Nephron progenitor cell (in vitro differentiated cells): ENCODE measurements around the gene STRA6.

Experiments used
- DNase-seq: peaks from one replicate; pipeline ENCODE4 v3.0.0; 2021
- H3K27ac Mint-ChIP-seq: 2 replicates; pipeline ENCODE4 v1.8.0; 2021; ENCODE audit warnings: mild to moderate bottlenecking, moderate library complexity, mixed read lengths
- H3K27me3 Mint-ChIP-seq: 2 replicates; pipeline ENCODE4 v1.8.0; 2021; ENCODE audit warnings: mild to moderate bottlenecking, low read depth, mixed read lengths; ENCODE audit not compliant: poor library complexity
- H3K36me3 Mint-ChIP-seq: 2 replicates; pipeline ENCODE4 v1.8.0; 2021; ENCODE audit warnings: low read depth, mixed read lengths
- H3K4me1 Mint-ChIP-seq: 2 replicates; pipeline ENCODE4 v1.8.0; 2021; ENCODE audit warnings: mixed read lengths
- H3K4me3 Mint-ChIP-seq: 2 replicates; pipeline ENCODE4 v1.8.0; 2021; ENCODE audit warnings: mild to moderate bottlenecking, moderate library complexity, mixed read lengths
- H3K9me3 Mint-ChIP-seq: 2 replicates; pipeline ENCODE4 v1.8.0; 2021; ENCODE audit warnings: mild to moderate bottlenecking, moderate library complexity, mixed read lengths
- TF ChIP-seq, protein P1 (sequence below): fragments of 200-600 bp; sonication (generic); IDR thresholded peaks from 2 replicates; pipeline ENCODE4 v1.5.0; 2021; ENCODE audit warnings: antibody characterized with exemption

The STRA6 gene

DNA sequence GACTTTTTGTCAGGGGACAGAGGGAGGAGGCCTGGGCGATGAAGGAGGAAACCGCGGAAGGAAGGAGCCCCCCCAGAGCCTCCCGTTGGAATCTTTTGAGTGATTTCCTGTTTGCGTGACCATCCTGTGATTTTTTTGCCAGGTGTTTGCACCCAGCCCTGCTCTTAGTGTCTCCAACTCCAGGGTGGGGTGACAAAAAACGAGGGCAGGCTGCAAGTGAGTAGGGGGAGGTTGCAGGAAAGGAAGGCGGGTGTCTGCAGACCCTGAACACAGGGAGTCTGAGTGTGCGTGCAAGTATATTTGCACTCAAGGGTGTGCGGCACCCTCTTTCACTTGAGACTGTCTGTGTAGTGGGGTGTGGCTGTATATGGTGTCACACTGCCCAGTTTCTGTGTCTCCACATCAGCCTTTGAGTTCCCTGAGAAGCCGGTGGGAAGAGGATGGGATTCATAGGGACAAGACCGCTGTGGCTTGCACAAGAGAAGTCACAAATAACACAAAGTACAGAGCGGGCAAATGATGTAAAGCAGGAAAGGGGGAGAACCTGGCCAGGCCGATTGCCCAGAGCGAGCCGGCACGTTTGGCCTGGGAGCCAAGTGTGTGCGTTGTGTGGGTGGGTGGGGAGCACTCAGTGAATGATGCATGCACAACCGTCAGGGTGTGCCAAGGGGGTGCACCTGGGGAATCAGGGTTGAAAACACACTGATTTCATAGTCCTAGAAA is 65.6 kb downstream of the STRA6 start:
- DNase-seq: no peak
- peaks cover 4% of the 10 kb centered on the region for H3K36me3 Mint-ChIP-seq
- peaks cover 71% of the 10 kb centered on the region for H3K4me1 Mint-ChIP-seq
- peak overlapping the region; percentile 82 for H3K4me3 Mint-ChIP-seq
- TF ChIP-seq, protein P1, sequence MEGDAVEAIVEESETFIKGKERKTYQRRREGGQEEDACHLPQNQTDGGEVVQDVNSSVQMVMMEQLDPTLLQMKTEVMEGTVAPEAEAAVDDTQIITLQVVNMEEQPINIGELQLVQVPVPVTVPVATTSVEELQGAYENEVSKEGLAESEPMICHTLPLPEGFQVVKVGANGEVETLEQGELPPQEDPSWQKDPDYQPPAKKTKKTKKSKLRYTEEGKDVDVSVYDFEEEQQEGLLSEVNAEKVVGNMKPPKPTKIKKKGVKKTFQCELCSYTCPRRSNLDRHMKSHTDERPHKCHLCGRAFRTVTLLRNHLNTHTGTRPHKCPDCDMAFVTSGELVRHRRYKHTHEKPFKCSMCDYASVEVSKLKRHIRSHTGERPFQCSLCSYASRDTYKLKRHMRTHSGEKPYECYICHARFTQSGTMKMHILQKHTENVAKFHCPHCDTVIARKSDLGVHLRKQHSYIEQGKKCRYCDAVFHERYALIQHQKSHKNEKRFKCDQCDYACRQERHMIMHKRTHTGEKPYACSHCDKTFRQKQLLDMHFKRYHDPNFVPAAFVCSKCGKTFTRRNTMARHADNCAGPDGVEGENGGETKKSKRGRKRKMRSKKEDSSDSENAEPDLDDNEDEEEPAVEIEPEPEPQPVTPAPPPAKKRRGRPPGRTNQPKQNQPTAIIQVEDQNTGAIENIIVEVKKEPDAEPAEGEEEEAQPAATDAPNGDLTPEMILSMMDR: no peak
- peaks cover 45% of the 10 kb centered on the region for H3K27me3 Mint-ChIP-seq
- peaks cover 14% of the 10 kb centered on the region for H3K9me3 Mint-ChIP-seq
- H3K27ac Mint-ChIP-seq: peak overlapping the region; percentile 78

- Mint-ChIP-seq H3K4me3 (peak overlapping the region; percentile 82), H3K4me1 (peaks cover 76% of the 10 kb centered on the region), H3K36me3 (peaks cover 5% of the 10 kb centered on the region), H3K27ac (peak overlapping the region; percentile 78), H3K9me3 (peaks cover 18% of the 10 kb centered on the region), H3K27me3 (peaks cover 50% of the 10 kb centered on the region)
- TF ChIP-seq, protein P1: no peak
- no peak for DNase-seq
Measured at GRCh38 chr15:74136540-74136813, 66.1 kb downstream of the STRA6 start.

DNA sequence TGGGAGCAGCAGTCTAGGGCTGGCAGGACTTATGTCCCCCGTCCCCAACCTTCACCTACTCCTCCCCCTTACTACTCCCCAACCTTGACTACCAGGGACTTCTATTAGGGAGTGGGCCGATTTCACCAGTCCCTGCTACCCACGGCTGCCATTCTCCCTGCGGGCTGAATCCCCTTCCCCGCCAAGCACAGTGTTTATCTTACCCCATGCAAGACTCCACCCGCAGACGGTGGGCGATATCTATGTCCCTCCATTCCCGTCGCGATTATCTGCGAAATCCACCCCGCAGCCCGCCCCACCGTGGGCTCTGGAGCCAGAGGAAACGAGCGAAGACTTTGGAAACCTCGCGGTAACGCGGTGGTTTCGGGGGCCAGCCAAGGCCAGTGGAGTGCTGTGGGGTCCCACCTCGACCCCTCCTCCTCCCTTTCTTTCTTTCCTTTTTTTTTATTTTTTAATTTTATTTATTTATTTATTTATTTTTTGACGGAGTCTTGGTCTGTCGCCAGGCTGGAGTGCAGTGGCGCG is 67.5 kb downstream of the STRA6 start:
- Mint-ChIP-seq H3K4me3 (peak overlapping the region; percentile 75), H3K36me3 (peaks cover 5% of the 10 kb centered on the region), H3K27ac (no peak overlapping the region), H3K27me3 (peaks cover 63% of the 10 kb centered on the region), H3K4me1 (peaks cover 80% of the 10 kb centered on the region), H3K9me3 (peaks cover 18% of the 10 kb centered on the region)
- no peak for DNase-seq
- TF ChIP-seq, protein P1: no peak

DNA sequence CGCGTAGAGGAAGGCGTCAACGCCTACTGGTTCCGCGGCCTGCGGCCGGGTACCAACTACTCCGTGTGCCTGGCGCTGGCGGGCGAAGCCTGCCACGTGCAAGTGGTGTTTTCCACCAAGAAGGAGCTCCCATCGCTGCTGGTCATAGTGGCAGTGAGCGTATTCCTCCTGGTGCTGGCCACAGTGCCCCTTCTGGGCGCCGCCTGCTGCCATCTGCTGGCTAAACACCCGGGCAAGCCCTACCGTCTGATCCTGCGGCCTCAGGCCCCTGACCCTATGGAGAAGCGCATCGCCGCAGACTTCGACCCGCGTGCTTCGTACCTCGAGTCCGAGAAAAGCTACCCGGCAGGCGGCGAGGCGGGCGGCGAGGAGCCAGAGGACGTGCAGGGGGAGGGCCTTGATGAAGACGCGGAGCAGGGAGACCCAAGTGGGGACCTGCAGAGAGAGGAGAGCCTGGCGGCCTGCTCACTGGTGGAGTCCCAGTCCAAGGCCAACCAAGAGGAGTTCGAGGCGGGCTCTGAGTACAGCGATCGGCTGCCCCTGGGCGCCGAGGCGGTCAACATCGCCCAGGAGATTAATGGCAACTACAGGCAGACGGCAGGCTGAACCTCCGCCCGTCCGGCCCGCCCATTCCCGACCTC is 68.1 kb downstream of the STRA6 start:
- DNase-seq: peak; percentile 73
- H3K4me3 Mint-ChIP-seq: peak overlapping the region; percentile 75

GRCh38 chr15:74133694-74134386 is 68.7 kb downstream of the STRA6 start:
- Mint-ChIP-seq H3K27me3 (peaks cover 76% of the 10 kb centered on the region), H3K27ac (no peak overlapping the region)

More for the DNA sequence above, 68.1 kb downstream of the STRA6 start:
- H3K27ac Mint-ChIP-seq: no peak overlapping the region
- H3K36me3 Mint-ChIP-seq: peaks cover 5% of the 10 kb centered on the region
- peaks cover 80% of the 10 kb centered on the region for H3K4me1 Mint-ChIP-seq
- peaks cover 18% of the 10 kb centered on the region for H3K9me3 Mint-ChIP-seq
- H3K27me3 Mint-ChIP-seq: peaks cover 69% of the 10 kb centered on the region
- TF ChIP-seq, protein P1: peak; percentile 48

More at GRCh38 chr15:74133694-74134386, 68.7 kb downstream of the STRA6 start:
- DNase-seq: no peak
- Mint-ChIP-seq H3K9me3 (peaks cover 18% of the 10 kb centered on the region), H3K36me3 (peaks cover 5% of the 10 kb centered on the region), H3K4me3 (peak overlapping the region; percentile 75), H3K4me1 (peaks cover 80% of the 10 kb centered on the region)
- TF ChIP-seq, protein P1: no peak
